Uterus (tissue), 4 donors: ENCODE results near the gene TTYH1. TPM values are rescaled to one million over a fixed set of nuclear protein-coding genes. Genes with fewer than 3 reads are reported as not detected.
A peak's percentile ranks its signal among the peaks of the same experiment; 100 is the strongest.

Experiments
- DNase-seq, 2 donors: peaks; one replicate each; pipeline ENCODE4 v3.0.0-alpha.2; 2019 to 2020
- H3K27ac ChIP-seq, 2 donors: fragments of 200-600 bp; sonication (generic); 1 replicate in 1 of 2; 2 replicates in 1 of 2; pipeline ENCODE4 v1.5.1; 2016 to 2018
- H3K27me3 ChIP-seq, 2 donors: fragments of 200-600 bp; sonication (generic); one replicate each; pipeline ENCODE4 v1.5.1; 2018 to 2019; ENCODE audit warnings: control low read depth in 1 of 2
- H3K36me3 ChIP-seq, 2 donors: fragments of 200-600 bp; sonication (generic); one replicate each; pipeline ENCODE4 v1.5.1; 2019; ENCODE audit warnings: control low read depth in 1 of 2
- H3K4me1 ChIP-seq, 2 donors: fragments of 200-600 bp; sonication (generic); one replicate each; pipeline ENCODE4 v1.5.1; 2018 to 2019; ENCODE audit warnings: control low read depth in 1 of 2
- H3K4me3 ChIP-seq, 2 donors: fragments of 200-600 bp; sonication (generic); 1 replicate in 1 of 2; 2 replicates in 1 of 2; pipeline ENCODE4 v1.5.1; 2018 to 2019; ENCODE audit warnings: mild to moderate bottlenecking in 1 of 2
- H3K9me3 ChIP-seq, 2 donors: fragments of 200-600 bp; sonication (generic); one replicate each; pipeline ENCODE4 v1.5.1; 2019; ENCODE audit warnings: control low read depth in 1 of 2
- POLR2A ChIP-seq, 2 donors: fragments of 450-650 bp; IDR thresholded peaks; one replicate each; pipeline ENCODE4 v1.6.1; 2016; ENCODE audit warnings: antibody characterized with exemption in 2 of 2, mild to moderate bottlenecking in 1 of 2, moderate library complexity in 1 of 2
- intact Hi-C: fragments of 100-400 bp; cut with DNase I; formaldehyde crosslinking; loops from one replicate; pipeline ENCODE4 v1.15.1; 2023; ENCODE audit warnings: low total_unique reads
- total RNA-seq, 4 donors: library from RNA; depleted of rRNA in 3 of 4; stranded (reverse); fragments of >200 nt in 3 of 4; gene quantifications; one replicate each; pipeline versions ENCODE4 v1.1.0 to v1.2.4, GENCODE V29; 2014 to 2023
- TF ChIP-seq, protein P1 (sequence below), 4 experiments: fragments of 200-600 bp in 2 of 4; fragments of 450-650 bp in 2 of 4; sonication (generic) in 2 of 4; IDR thresholded peaks; one replicate each; pipeline ENCODE4 v1.5.1; 2016 to 2019; ENCODE audit warnings: antibody characterized with exemption in 4 of 4, mild to moderate bottlenecking in 2 of 4, moderate library complexity in 1 of 4
- donor health status: DM: yes; HTN: yes; CAD: no.

The TTYH1 gene
- total RNA-seq, 4 donors from 2014 or later: 1.9 to 10.2 TPM; not detected in 2

DNA sequence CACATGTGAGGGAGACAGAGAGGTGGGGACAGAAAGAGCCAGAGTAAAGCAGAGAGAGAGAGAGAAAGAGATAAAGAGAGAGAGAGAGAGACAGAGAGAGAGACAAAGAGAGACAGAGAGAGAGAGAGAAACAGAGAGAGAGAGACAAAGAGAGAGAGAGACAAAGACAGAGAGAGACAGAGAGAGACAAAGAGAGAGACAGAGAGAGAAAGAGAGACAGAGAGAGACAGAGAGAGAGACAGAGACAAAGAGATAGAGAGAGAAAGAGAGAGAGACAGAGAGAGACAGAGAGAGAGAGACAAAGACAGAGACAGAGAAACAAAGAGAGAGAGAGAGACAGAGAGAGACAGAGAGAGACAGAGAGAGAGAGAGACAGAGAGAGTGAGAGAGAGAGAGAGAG is 4.2 kb upstream of the TTYH1 start:
- intact Hi-C loops: no loop called here
- H3K4me3 ChIP-seq: no peak overlapping the region
- no peak overlapping the region for H3K27ac ChIP-seq
- H3K4me1 ChIP-seq: no peaks in the 10 kb centered on the region
- no peak for TF ChIP-seq POLR2A (IDR thresholded peaks at IDR 0.05)
- TF ChIP-seq, protein P1, sequence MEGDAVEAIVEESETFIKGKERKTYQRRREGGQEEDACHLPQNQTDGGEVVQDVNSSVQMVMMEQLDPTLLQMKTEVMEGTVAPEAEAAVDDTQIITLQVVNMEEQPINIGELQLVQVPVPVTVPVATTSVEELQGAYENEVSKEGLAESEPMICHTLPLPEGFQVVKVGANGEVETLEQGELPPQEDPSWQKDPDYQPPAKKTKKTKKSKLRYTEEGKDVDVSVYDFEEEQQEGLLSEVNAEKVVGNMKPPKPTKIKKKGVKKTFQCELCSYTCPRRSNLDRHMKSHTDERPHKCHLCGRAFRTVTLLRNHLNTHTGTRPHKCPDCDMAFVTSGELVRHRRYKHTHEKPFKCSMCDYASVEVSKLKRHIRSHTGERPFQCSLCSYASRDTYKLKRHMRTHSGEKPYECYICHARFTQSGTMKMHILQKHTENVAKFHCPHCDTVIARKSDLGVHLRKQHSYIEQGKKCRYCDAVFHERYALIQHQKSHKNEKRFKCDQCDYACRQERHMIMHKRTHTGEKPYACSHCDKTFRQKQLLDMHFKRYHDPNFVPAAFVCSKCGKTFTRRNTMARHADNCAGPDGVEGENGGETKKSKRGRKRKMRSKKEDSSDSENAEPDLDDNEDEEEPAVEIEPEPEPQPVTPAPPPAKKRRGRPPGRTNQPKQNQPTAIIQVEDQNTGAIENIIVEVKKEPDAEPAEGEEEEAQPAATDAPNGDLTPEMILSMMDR (IDR thresholded peaks at IDR 0.05): no peak
- no peaks in the 10 kb centered on the region for H3K9me3 ChIP-seq
- H3K27me3 ChIP-seq: peaks cover 0 to 14% of the 10 kb centered on the region in 2 donors
- no peaks in the 10 kb centered on the region for H3K36me3 ChIP-seq
- DNase-seq: no peak

- Histone ChIP-seq H3K9me3 (no peaks in the 10 kb centered on the region), H3K36me3 (no peaks in the 10 kb centered on the region), H3K27me3 (peaks cover 0 to 22% of the 10 kb centered on the region in 2 donors), H3K27ac (no peak overlapping the region), H3K4me3 (no peak overlapping the region), H3K4me1 (no peaks in the 10 kb centered on the region)
- no peak for DNase-seq
- intact Hi-C loops: no loop called here
- no peak for TF ChIP-seq POLR2A (IDR thresholded peaks at IDR 0.05)
- TF ChIP-seq, protein P1 (IDR thresholded peaks at IDR 0.05): no peak
These were observed 2.4 kb upstream of the TTYH1 start for GRCh38 chr19:54412877-54413276.

DNA sequence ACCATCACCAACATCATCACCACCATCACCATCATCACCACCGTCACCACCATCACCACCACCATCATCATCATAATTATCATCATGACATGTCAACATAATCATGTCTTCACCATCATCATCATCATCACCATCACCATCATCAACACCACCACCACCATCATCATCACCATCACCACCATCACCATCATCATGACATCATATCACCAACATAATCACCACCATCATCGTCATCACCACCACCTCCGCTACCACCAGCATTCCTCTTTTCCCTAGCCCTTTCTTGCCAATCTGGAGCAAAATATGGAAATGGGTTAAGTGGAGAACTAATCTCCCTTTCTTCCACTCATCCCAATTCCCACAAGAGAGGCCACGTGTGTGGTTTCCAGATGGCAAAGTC is 1.1 kb upstream of the TTYH1 start:
- no peaks in the 10 kb centered on the region for H3K9me3 ChIP-seq
- intact Hi-C loops: no loop called here
- H3K4me3 ChIP-seq: no peak overlapping the region
- no peak for DNase-seq
- peaks cover 3 to 22% of the 10 kb centered on the region in 2 donors for H3K27me3 ChIP-seq
- H3K4me1 ChIP-seq: no peaks in the 10 kb centered on the region
- H3K36me3 ChIP-seq: no peaks in the 10 kb centered on the region
- no peak for TF ChIP-seq POLR2A (IDR thresholded peaks at IDR 0.05)
- TF ChIP-seq, protein P1 (IDR thresholded peaks at IDR 0.05): no peak
- no peak overlapping the region for H3K27ac ChIP-seq

DNA sequence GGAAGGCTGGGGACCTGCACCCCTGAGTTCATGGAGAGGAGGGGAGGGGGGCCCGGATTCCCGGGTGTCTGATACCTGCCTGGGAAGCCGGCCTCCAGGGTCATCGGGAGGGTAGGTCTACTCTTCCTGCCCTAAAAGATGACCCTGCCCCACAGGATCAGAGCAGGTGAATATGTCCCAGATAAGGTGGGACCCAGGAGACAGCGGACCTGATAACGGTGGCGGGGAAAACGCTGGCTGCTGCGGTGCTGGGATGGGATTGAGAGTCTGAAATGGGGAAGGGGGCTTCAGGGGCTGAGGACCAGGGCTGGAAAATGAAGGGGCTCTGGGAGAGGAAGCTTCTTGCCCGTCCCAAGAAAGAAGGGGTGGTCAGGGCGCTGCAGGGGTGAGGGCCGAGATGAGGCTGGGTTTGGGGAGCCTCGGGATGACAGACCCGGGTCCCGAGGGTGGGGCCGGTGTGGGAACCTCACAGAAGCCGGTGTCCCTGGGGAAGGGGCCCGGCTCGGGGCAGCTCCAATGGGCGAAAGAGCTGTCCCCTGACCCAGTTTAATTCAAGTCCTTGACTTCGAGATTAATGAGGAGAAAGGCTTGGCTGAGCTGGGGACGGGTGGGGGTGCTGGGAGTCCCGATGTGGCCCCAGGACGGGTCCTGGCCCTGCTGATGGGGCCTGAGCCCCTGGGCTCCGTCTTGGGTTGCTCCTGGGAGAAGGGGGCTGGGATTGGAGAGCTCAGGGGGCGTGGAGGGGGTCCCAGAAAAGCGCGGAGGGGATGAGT is 823 bp downstream of the TTYH1 start:
- Histone ChIP-seq H3K4me3 (peak overlapping the region in 1 of 2 donors; percentile 1), H3K9me3 (no peaks in the 10 kb centered on the region), H3K4me1 (no peaks in the 10 kb centered on the region), H3K27me3 (peaks cover 3 to 22% of the 10 kb centered on the region in 2 donors), H3K36me3 (no peaks in the 10 kb centered on the region), H3K27ac (peak overlapping the region in 1 of 2 donors; percentile 8)
- TF ChIP-seq, protein P1 (IDR thresholded peaks at IDR 0.05): no peak
- no peak for TF ChIP-seq POLR2A (IDR thresholded peaks at IDR 0.05)
- intact Hi-C loops: no loop called here
- DNase-seq: no peak

DNA sequence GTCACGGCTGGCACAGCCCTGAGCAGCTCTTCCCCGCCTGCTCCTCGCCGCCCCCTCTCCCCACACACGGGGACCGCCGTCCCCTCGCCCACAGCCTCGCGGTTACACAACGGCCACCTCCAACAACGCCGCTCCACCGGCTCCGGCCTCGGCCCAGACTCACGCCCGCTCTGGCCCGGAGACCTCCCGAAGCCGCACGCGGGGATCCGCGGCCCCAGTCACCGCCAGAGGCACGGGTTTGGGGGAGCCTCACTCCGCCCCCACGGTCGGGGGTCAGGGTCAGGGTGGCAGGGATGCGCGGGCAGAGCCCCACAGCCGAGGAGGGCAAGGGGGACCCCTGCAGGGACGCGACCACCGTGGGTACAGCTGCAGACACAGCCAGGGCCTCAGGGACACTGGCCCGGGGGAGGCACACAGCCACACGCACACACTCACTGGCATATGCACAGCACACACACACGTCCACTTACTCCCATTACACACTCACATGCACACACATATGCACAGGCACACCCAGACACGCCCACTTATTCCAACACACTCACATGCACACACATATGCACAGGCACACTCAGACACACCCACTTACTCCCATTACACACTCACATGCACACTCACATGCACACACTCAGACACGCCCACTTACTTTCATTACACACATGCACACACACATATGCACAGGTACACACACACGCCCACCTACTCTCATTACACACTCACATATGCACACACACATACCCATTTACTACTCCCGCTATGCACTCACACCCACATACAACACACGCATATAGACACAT is 1.6 kb downstream of the TTYH1 start:
- TF ChIP-seq POLR2A (IDR thresholded peaks at IDR 0.05): no peak
- TF ChIP-seq, protein P1 (IDR thresholded peaks at IDR 0.05): no peak
- intact Hi-C loops: no loop called here
- Histone ChIP-seq H3K9me3 (no peaks in the 10 kb centered on the region), H3K27ac (no peak overlapping the region), H3K4me1 (no peaks in the 10 kb centered on the region), H3K27me3 (peaks cover 3 to 22% of the 10 kb centered on the region in 2 donors), H3K36me3 (no peaks in the 10 kb centered on the region), H3K4me3 (no peak overlapping the region)
- no peak for DNase-seq
